HepG2 (cell line): ENCODE measurements around the gene GZF1. TPM values are rescaled to one million over a fixed set of nuclear protein-coding genes. Genes with fewer than 3 reads are reported as not detected.

ENCODE experiments used
- ARID5B ChIP-seq: IDR thresholded peaks from 2 replicates; pipeline ENCODE4 v1.4.0; 2020; ENCODE audit warnings: mild to moderate bottlenecking, missing genetic modification reagents
- CCDC6 ChIP-seq: sonication (generic); formaldehyde crosslinking; IDR thresholded peaks from 2 replicates; pipeline ENCODE4 v1.8.1; 2022; ENCODE audit warnings: mild to moderate bottlenecking, missing genetic modification reagents, moderate library complexity
- DNMT3B ChIP-seq: conservative IDR thresholded peaks from 2 replicates; pipeline ENCODE4 v1.6.1; 2016; ENCODE audit warnings: missing biosample characterization, control low read depth
- HOXA7 ChIP-seq: sonication (generic); formaldehyde crosslinking; IDR thresholded peaks from 2 replicates; pipeline ENCODE4 v1.8.1; 2022; ENCODE audit warnings: mild to moderate bottlenecking, missing genetic modification reagents, moderate library complexity
- IKZF4 ChIP-seq: sonication (generic); formaldehyde crosslinking; IDR thresholded peaks from 2 replicates; pipeline ENCODE4 v1.5.1; 2020; ENCODE audit warnings: borderline replicate concordance, mild to moderate bottlenecking, low read depth, missing genetic modification reagents; ENCODE audit errors: not compliant biosample characterization
- MZF1 ChIP-seq: sonication (generic); formaldehyde crosslinking; IDR thresholded peaks from 2 replicates; pipeline ENCODE4 v1.8.1; 2023; ENCODE audit warnings: mild to moderate bottlenecking, missing genetic modification reagents, borderline replicate concordance
- PAX8 ChIP-seq: sonication (generic); formaldehyde crosslinking; IDR thresholded peaks from 2 replicates; pipeline ENCODE4 v1.8.0; 2022; ENCODE audit warnings: mild to moderate bottlenecking, missing genetic modification reagents, borderline replicate concordance
- ZBTB21 ChIP-seq: sonication (generic); formaldehyde crosslinking; IDR thresholded peaks from 2 replicates; pipeline ENCODE4 v1.4.0; 2020; ENCODE audit warnings: missing genetic modification reagents
- ZC3H13 ChIP-seq: sonication (generic); formaldehyde crosslinking; IDR thresholded peaks from 2 replicates; pipeline ENCODE4 v1.8.1; 2023; ENCODE audit warnings: mild to moderate bottlenecking, missing genetic modification reagents, moderate library complexity
- ZNF10 ChIP-seq: sonication (generic); formaldehyde crosslinking; IDR thresholded peaks from 2 replicates; pipeline ENCODE4 v1.4.0; 2020; ENCODE audit warnings: mild to moderate bottlenecking, low read depth, missing genetic modification reagents, borderline replicate concordance
- ZNF24 ChIP-seq: fragments of 450-650 bp; IDR thresholded peaks from 2 replicates; pipeline ENCODE4 v1.6.1; 2017; ENCODE audit warnings: antibody characterized with exemption, mild to moderate bottlenecking
- ZNF343 ChIP-seq: sonication (generic); formaldehyde crosslinking; IDR thresholded peaks from 2 replicates; pipeline ENCODE4 v1.4.0; 2020; ENCODE audit warnings: mild to moderate bottlenecking, missing genetic modification reagents
- ZNF501 ChIP-seq: sonication (generic); formaldehyde crosslinking; IDR thresholded peaks from 2 replicates; pipeline ENCODE4 v1.5.1; 2020; ENCODE audit warnings: mild to moderate bottlenecking, moderate library complexity, missing genetic modification reagents
- ZUFSP ChIP-seq: sonication (generic); formaldehyde crosslinking; IDR thresholded peaks from 2 replicates; pipeline ENCODE4 v1.9.0; 2021; ENCODE audit warnings: missing genetic modification reagents, mild to moderate bottlenecking, borderline replicate concordance
- polyA plus RNA-seq, 8 experiments: library from polyadenylated mRNA; depleted of rRNA in 3 of 8; stranded (reverse) in 7 of 8; unstranded in 1 of 8; fragments of >200 nt; fragmentation: Illumina TruSeq in 4 of 8; extraction: Trizol in 4 of 8; gene quantifications; 2 replicates each; pipeline versions ENCODE4 v1.2.1 to v1.2.3, GENCODE V29; 2011 to 2016; ENCODE audit warnings: low read depth in 4 of 8, missing spikeins in 1 of 8, mixed read lengths in 1 of 8; ENCODE audit not compliant: insufficient read depth in 1 of 8
- total RNA-seq, 5 experiments: library from RNA; depleted of rRNA; stranded (reverse); fragments of >200 nt; fragmentation: Illumina TruSeq; extraction: Trizol; gene quantifications; 2 replicates each; pipeline ENCODE4 v1.2.3, GENCODE V29; 2016; ENCODE audit warnings: low read depth in 1 of 5
- TF ChIP-seq, protein P1 (sequence below): sonication (generic); formaldehyde crosslinking; IDR thresholded peaks from 2 replicates; pipeline ENCODE4 v1.4.0; 2020; ENCODE audit warnings: mild to moderate bottlenecking, low read depth, missing genetic modification reagents
- TF ChIP-seq, protein P2 (sequence below), 2 experiments: sonication (generic) in 1 of 2; formaldehyde crosslinking in 1 of 2; IDR thresholded peaks; 2 replicates each; pipeline versions ENCODE4 v1.4.0 to v1.6.1; 2016 to 2020; ENCODE audit warnings: borderline replicate concordance in 1 of 2, low read depth in 1 of 2, mild to moderate bottlenecking in 1 of 2, missing genetic modification reagents in 1 of 2

GZF1 gene
- total and polyA plus RNA-seq, 2 of the 13 experiments (the other 11 are each of a cell fraction or from before 2014, with no cell fraction given): 16.9 to 26.0 TPM

DNA sequence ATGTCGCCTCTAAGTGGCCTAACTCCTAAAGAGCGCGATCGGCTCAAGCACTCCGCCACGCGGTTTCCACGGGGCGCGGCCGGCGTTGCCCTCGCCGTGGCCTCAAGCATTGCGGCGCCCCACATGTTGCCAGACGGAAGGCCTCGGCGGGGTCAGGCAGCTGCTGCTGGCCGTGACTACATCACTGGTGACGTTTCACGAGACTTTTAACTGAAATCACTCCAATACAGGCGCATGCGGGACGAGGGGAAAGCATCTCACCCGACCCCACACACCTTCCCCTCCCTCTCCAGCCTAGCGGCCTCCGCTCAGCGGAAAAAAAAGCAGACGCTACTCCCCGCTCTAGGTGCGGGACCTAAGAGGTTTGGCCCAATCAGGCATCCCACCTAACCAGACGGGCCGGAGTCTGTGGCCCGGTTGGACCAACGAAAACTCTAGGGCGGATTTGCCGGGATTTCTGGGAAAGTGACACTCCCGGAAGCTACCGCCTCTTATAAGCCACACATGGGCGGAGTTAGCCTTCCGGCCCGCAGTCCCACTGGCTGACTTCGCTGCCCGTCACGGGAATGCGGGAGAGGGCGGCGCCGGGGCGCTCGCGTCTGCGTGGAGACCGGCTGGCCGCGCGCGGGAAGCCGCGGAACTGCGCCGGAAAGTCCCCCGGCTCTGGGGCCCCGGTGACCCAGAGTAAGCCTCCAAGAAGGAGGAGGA is 11.6 kb upstream of the GZF1 start, which contains the start of gene NXT1 (continued):
- no peak for TF ChIP-seq ZUFSP (CRISPR knock-in tag)
- TF ChIP-seq ZNF343: no peak
- TF ChIP-seq, protein P1, sequence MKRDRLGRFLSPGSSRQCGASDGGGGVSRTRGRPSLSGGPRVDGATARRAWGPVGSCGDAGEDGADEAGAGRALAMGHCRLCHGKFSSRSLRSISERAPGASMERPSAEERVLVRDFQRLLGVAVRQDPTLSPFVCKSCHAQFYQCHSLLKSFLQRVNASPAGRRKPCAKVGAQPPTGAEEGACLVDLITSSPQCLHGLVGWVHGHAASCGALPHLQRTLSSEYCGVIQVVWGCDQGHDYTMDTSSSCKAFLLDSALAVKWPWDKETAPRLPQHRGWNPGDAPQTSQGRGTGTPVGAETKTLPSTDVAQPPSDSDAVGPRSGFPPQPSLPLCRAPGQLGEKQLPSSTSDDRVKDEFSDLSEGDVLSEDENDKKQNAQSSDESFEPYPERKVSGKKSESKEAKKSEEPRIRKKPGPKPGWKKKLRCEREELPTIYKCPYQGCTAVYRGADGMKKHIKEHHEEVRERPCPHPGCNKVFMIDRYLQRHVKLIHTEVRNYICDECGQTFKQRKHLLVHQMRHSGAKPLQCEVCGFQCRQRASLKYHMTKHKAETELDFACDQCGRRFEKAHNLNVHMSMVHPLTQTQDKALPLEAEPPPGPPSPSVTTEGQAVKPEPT (CRISPR knock-in tag): peak; percentile 40; the same call in 1 of the 2 replicates
- TF ChIP-seq HOXA7 (CRISPR knock-in tag): no peak; the same call in 1 of the 2 replicates
- TF ChIP-seq CCDC6: peak; percentile 21; the same call in 1 of the 2 replicates
- 0 out of 2 replicates have a peak, but pooled peaks have one; percentile 85 for TF ChIP-seq MZF1 (CRISPR knock-in tag)
- peak; percentile 84; the same call in 1 of the 2 replicates for TF ChIP-seq ZNF10
- TF ChIP-seq ARID5B (CRISPR knock-in tag): no peak; the same call in 1 of the 2 replicates
- TF ChIP-seq ZNF501 (CRISPR knock-in tag): peak; percentile 89
- no peak for TF ChIP-seq ZNF24
- peak; percentile 94 for TF ChIP-seq IKZF4 (CRISPR knock-in tag)
- TF ChIP-seq ZC3H13 (CRISPR knock-in tag): no peak
- TF ChIP-seq, protein P2, sequence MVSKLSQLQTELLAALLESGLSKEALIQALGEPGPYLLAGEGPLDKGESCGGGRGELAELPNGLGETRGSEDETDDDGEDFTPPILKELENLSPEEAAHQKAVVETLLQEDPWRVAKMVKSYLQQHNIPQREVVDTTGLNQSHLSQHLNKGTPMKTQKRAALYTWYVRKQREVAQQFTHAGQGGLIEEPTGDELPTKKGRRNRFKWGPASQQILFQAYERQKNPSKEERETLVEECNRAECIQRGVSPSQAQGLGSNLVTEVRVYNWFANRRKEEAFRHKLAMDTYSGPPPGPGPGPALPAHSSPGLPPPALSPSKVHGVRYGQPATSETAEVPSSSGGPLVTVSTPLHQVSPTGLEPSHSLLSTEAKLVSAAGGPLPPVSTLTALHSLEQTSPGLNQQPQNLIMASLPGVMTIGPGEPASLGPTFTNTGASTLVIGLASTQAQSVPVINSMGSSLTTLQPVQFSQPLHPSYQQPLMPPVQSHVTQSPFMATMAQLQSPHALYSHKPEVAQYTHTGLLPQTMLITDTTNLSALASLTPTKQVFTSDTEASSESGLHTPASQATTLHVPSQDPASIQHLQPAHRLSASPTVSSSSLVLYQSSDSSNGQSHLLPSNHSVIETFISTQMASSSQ (IDR thresholded peaks at IDR 0.05; ENCODE audit: low read depth): no peak; the same call in 1 of the 2 replicates
- TF ChIP-seq, protein P2 (CRISPR knock-in tag; IDR thresholded peaks at IDR 0.05; ENCODE audit: borderline replicate concordance): peak; percentile 21; the same call in 1 of the 2 replicates
- peak; percentile 68; the same call in 1 of the 2 replicates for TF ChIP-seq ZBTB21
- TF ChIP-seq PAX8 (CRISPR knock-in tag): peak; percentile 29; the same call in 1 of the 2 replicates
- peak; percentile 97 for TF ChIP-seq DNMT3B (CRISPR knock-in tag)
